Mononuclear cell (primary cell): ENCODE results near the gene ATP2A3. TPM values are rescaled to one million over a fixed set of nuclear protein-coding genes. Genes with fewer than 3 reads are reported as not detected.
"Not testable (repeated sequence)": the region's sequence is repeated elsewhere in the genome, so short reads cannot be mapped to it uniquely, and the experiment has no call there.

ENCODE experiments used
- H3K27me3 ChIP-seq: 2 replicates; pipeline ENCODE4 v1.6.0; 2011; ENCODE audit warnings: low read length, control low read depth; ENCODE audit not compliant: insufficient read depth
- H3K4me1 ChIP-seq: 2 replicates; pipeline ENCODE4 v1.5.1; 2011; ENCODE audit warnings: mild to moderate bottlenecking, low read length, control low read depth; ENCODE audit not compliant: insufficient read depth
- H3K4me3 ChIP-seq: 2 replicates; pipeline ENCODE4 v1.5.1; 2011; ENCODE audit warnings: mild to moderate bottlenecking, low read length, moderate library complexity
- H3K9me3 ChIP-seq: 2 replicates; pipeline ENCODE4 v1.5.1; 2011; ENCODE audit warnings: low read depth, mild to moderate bottlenecking, control low read depth, low read length
- total RNA-seq: library from RNA; depleted of rRNA; stranded (reverse); fragments of >200 nt; gene quantifications from one replicate; pipeline ENCODE4 v1.2.3, GENCODE V29; 2012

ATP2A3 gene
- total RNA-seq, 1 donor, result 76.6 TPM

- Histone ChIP-seq H3K27me3 (no peaks in the 10 kb centered on the region), H3K4me3 (no peak overlapping the region), H3K4me1 (peaks cover 32% of the 10 kb centered on the region)
These were observed 36.9 kb upstream of the ATP2A3 start for GRCh38 chr17:4001048-4001590.

GRCh38 chr17:3998436-3998835 is 34.2 kb upstream of the ATP2A3 start:
- Histone ChIP-seq H3K4me1 (peaks cover 17% of the 10 kb centered on the region), H3K9me3 (no peaks in the 10 kb centered on the region), H3K27me3 (no peaks in the 10 kb centered on the region), H3K4me3 (no peak overlapping the region)

More at GRCh38 chr17:4001048-4001590, 36.9 kb upstream of the ATP2A3 start:
- no peaks in the 10 kb centered on the region for H3K9me3 ChIP-seq

- Histone ChIP-seq H3K9me3 (no peaks in the 10 kb centered on the region), H3K4me3 (no peak overlapping the region), H3K27me3 (no peaks in the 10 kb centered on the region), H3K4me1 (no peaks in the 10 kb centered on the region)
These were observed 30.8 kb upstream of the ATP2A3 start for GRCh38 chr17:3995067-3995466.

- Histone ChIP-seq H3K9me3 (no peaks in the 10 kb centered on the region), H3K27me3 (no peaks in the 10 kb centered on the region), H3K4me3 (no peak overlapping the region), H3K4me1 (no peaks in the 10 kb centered on the region)
These were observed 30.0 kb upstream of the ATP2A3 start for GRCh38 chr17:3994221-3994576.

GRCh38 chr17:3993493-3994220 is 29.4 kb upstream of the ATP2A3 start:
- no peaks in the 10 kb centered on the region for H3K27me3 ChIP-seq
- no peak overlapping the region for H3K4me3 ChIP-seq
- H3K9me3 ChIP-seq, result no peaks in the 10 kb centered on the region
- no peaks in the 10 kb centered on the region for H3K4me1 ChIP-seq

GRCh38 chr17:3992370-3992769 is 28.1 kb upstream of the ATP2A3 start:
- Histone ChIP-seq H3K27me3 (no peaks in the 10 kb centered on the region), H3K4me1 (no peaks in the 10 kb centered on the region), H3K9me3 (no peaks in the 10 kb centered on the region), H3K4me3 (no peak overlapping the region)

- H3K4me1 ChIP-seq, H3K9me3 ChIP-seq, H3K27me3 ChIP-seq, H3K4me3 ChIP-seq: not testable (repeated sequence)
These were observed 27.5 kb upstream of the ATP2A3 start for GRCh38 chr17:3991699-3992098.

- no peaks in the 10 kb centered on the region for H3K27me3 ChIP-seq
- no peaks in the 10 kb centered on the region for H3K9me3 ChIP-seq
- H3K4me3 ChIP-seq, result no peak overlapping the region
- H3K4me1 ChIP-seq, result no peaks in the 10 kb centered on the region
These were observed 26.3 kb upstream of the ATP2A3 start for GRCh38 chr17:3990386-3991127.

GRCh38 chr17:3989041-3989886 is 25.0 kb upstream of the ATP2A3 start:
- Histone ChIP-seq H3K4me1 (no peaks in the 10 kb centered on the region), H3K9me3 (no peaks in the 10 kb centered on the region), H3K4me3 (no peak overlapping the region), H3K27me3 (no peaks in the 10 kb centered on the region)

- peaks cover 7% of the 10 kb centered on the region for H3K4me1 ChIP-seq
- H3K27me3 ChIP-seq, result no peaks in the 10 kb centered on the region
- H3K9me3 ChIP-seq, result no peaks in the 10 kb centered on the region
- H3K4me3 ChIP-seq, result no peak overlapping the region
These were observed 24.2 kb upstream of the ATP2A3 start for GRCh38 chr17:3988297-3989040.

GRCh38 chr17:3986939-3987335 is 22.7 kb upstream of the ATP2A3 start:
- no peaks in the 10 kb centered on the region for H3K9me3 ChIP-seq
- H3K4me1 ChIP-seq, result peaks cover 7% of the 10 kb centered on the region
- H3K4me3 ChIP-seq, result no peak overlapping the region
- H3K27me3 ChIP-seq, result no peaks in the 10 kb centered on the region

- H3K4me1 ChIP-seq, result peaks cover 7% of the 10 kb centered on the region
- H3K27me3 ChIP-seq, result no peaks in the 10 kb centered on the region
- no peak overlapping the region for H3K4me3 ChIP-seq
These were observed 22.2 kb upstream of the ATP2A3 start for GRCh38 chr17:3986270-3986938.

GRCh38 chr17:3985846-3986245 is 21.6 kb upstream of the ATP2A3 start:
- Histone ChIP-seq H3K4me3 (no peak overlapping the region), H3K9me3 (no peaks in the 10 kb centered on the region), H3K27me3 (no peaks in the 10 kb centered on the region), H3K4me1 (peaks cover 7% of the 10 kb centered on the region)

More at GRCh38 chr17:3986270-3986938, 22.2 kb upstream of the ATP2A3 start:
- H3K9me3 ChIP-seq, result no peaks in the 10 kb centered on the region
